ENCODE data around the gene NR1H2.
"Not testable (repeated sequence)": the region's sequence is repeated elsewhere in the genome, so short reads cannot be mapped to it uniquely, and the experiment has no call there.

The NR1H2 gene

GRCh38 chr19:50384685-50385535 lies 8.7 kb downstream of the NR1H2 start:
- TF ChIP-seq CTCF (IDR thresholded peaks at IDR 0.05; ENCODE audit: extremely low read depth, insufficient read depth, missing control alignments) = no peak
- in situ Hi-C loops (cut with MboI; ENCODE audit: low pct_unique_long_range_greater_than_20kb, low sequenced_read_pairs, unreplicated experiment) = no loop called here
- DNase-seq (ENCODE audit: low spot score) = no peak

- no peak for DNase-seq (ENCODE audit: low spot score)
- no peak for TF ChIP-seq CTCF (IDR thresholded peaks at IDR 0.05; ENCODE audit: extremely low read depth, insufficient read depth, missing control alignments)
- in situ Hi-C loops (cut with MboI; ENCODE audit: low pct_unique_long_range_greater_than_20kb, low sequenced_read_pairs, unreplicated experiment) = no loop called here
These were observed 11.1 kb downstream of the NR1H2 start for GRCh38 chr19:50387176-50387867.

- in situ Hi-C loops (cut with MboI; ENCODE audit: low pct_unique_long_range_greater_than_20kb, low sequenced_read_pairs, unreplicated experiment) = no loop called here
- DNase-seq (ENCODE audit: low spot score) = no peak
- TF ChIP-seq CTCF (IDR thresholded peaks at IDR 0.05; ENCODE audit: extremely low read depth, insufficient read depth, missing control alignments) = no peak
These were observed 11.6 kb downstream of the NR1H2 start for GRCh38 chr19:50387868-50388245.

- DNase-seq (ENCODE audit: low spot score); in situ Hi-C loops (cut with MboI; ENCODE audit: low pct_unique_long_range_greater_than_20kb, low sequenced_read_pairs, unreplicated experiment): not testable (repeated sequence)
These were observed 14.0 kb downstream of the NR1H2 start for GRCh38 chr19:50390295-50390694.

GRCh38 chr19:50390952-50391351 lies 14.7 kb downstream of the NR1H2 start:
- in situ Hi-C loops (cut with MboI; ENCODE audit: low pct_unique_long_range_greater_than_20kb, low sequenced_read_pairs, unreplicated experiment); DNase-seq (ENCODE audit: low spot score): not testable (repeated sequence)

GRCh38 chr19:50392759-50393158 lies 16.5 kb downstream of the NR1H2 start:
- in situ Hi-C loops (cut with MboI; ENCODE audit: low pct_unique_long_range_greater_than_20kb, low sequenced_read_pairs, unreplicated experiment) = no loop called here
- DNase-seq (ENCODE audit: low spot score) = no peak
- TF ChIP-seq CTCF (IDR thresholded peaks at IDR 0.05; ENCODE audit: extremely low read depth, insufficient read depth, missing control alignments) = no peak

- in situ Hi-C loops (cut with MboI; ENCODE audit: low pct_unique_long_range_greater_than_20kb, low sequenced_read_pairs, unreplicated experiment) = no loop called here
- DNase-seq (ENCODE audit: low spot score) = no peak
- no peak for TF ChIP-seq CTCF (IDR thresholded peaks at IDR 0.05; ENCODE audit: extremely low read depth, insufficient read depth, missing control alignments)
These were observed 17.3 kb downstream of the NR1H2 start for GRCh38 chr19:50393589-50393988.

Data from GM13977 (cell line).